OCI-M2 (cell line): ENCODE data around the gene RBBP6.
"Not testable (repeated sequence)": the region's sequence is repeated elsewhere in the genome, so short reads cannot be mapped to it uniquely, and the experiment has no call there.

Experiments
- DNase-seq: peaks from one replicate; lab custom pipeline; 2025; ENCODE audit not compliant: unreplicated experiment; lab: John Stamatoyannopoulos, UW

RBBP6 gene

DNA sequence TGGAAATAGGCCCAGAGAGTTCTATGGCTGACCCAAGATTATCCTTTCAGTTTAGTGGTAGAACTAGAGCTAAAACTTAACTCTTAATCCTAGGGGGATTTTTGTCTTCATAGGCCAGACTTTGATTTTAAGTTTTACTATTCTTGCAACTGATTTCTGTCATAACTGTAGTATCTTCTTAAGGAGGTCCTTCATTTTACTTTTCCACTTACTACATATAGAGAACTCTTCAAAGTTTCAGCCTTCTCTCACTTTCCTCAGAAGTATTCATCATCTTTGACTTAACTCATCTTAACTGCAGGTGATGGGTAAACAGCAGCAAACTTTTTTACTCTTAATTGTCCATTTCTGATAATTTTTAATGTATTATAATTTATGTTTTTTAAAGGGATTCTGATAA is 23.4 kb downstream of the RBBP6 start:
- no peak for DNase-seq

- no peak for DNase-seq
Measured at GRCh38 chr16:24568392-24568791, 29.0 kb downstream of the RBBP6 start.

DNA sequence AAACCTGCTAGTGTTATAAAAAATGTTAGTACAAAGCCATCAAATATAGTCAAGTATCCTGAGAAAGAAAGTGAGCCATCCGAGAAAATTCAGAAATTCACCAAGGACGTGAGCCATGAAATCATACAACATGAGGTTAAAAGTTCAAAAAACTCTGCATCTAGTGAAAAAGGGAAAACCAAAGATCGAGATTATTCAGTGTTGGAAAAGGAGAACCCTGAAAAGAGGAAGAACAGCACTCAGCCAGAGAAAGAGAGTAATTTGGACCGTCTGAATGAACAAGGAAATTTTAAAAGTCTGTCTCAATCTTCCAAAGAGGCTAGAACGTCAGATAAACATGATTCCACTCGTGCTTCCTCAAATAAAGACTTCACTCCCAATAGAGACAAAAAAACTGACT is 31.7 kb downstream of the RBBP6 start:
- no peak for DNase-seq

GRCh38 chr16:24572069-24572468 is 32.7 kb downstream of the RBBP6 start:
- no peak for DNase-seq

DNA sequence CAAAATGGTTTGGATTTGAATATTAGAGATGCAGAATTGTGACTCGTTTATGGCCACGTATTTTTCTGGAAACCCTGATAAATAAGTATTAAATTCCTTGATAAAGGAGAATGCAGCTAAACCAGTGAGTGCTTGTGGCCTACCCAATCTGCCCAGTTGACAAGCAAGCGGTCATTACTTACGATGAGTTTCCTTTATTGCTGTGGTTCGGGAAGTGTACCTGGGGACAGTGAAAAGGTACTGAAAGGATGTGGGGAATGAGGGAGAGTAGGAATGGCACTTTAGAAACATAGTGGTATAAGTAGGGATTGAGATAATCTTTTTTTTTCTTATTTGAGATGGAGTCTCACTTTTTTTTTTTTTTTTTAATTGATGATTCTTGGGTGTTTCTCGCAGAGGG is 33.8 kb downstream of the RBBP6 start:
- no peak for DNase-seq

GRCh38 chr16:24574515-24575485 is 35.4 kb downstream of the RBBP6 start:
- not testable (repeated sequence) for DNase-seq

GRCh38 chr16:24575791-24576190 is 36.4 kb downstream of the RBBP6 start:
- not testable (repeated sequence) for DNase-seq

- no peak for DNase-seq
Measured at GRCh38 chr16:24577167-24577566, 37.8 kb downstream of the RBBP6 start.

DNA sequence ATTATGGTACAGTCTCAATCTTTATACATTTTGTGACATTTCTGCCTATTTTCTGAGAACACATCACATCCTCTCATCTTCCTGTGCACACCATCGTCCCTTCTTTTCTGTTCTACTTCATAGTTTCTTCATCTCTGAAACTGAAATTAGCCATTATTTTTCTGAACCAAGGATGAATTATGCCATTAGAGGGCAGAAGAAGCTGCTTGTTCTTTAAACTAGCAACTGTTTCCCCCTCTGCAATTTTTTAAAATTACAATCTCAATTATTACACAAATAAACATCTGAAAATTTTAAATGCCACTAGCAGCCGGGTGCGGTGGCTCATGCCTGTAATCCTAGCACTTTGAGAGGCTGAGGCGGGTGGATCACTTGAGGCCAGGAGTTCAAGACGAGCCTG is 41.3 kb downstream of the RBBP6 start:
- no peak for DNase-seq

DNA sequence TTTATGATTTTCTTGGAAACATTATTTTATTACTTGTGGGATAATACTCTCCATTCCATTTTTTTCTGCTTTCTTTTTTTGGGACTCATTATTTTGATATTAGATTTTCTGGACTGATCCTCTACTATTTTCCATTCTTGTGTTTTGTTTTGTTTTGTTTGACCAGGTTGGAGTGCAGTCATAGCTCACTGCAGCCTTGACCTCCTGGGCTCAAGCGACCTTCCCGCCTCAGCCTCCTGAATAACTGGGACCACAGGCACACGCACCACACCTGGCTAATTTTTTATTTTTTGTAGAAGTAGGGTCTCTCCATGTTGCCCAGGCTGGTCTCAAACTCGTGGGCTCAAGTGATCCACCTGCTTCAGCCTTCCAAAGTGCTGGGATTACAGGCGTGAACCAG is 44.1 kb downstream of the RBBP6 start:
- DNase-seq, result no peak

GRCh38 chr16:24589997-24590396 is 50.6 kb downstream of the RBBP6 start:
- no peak for DNase-seq

DNA sequence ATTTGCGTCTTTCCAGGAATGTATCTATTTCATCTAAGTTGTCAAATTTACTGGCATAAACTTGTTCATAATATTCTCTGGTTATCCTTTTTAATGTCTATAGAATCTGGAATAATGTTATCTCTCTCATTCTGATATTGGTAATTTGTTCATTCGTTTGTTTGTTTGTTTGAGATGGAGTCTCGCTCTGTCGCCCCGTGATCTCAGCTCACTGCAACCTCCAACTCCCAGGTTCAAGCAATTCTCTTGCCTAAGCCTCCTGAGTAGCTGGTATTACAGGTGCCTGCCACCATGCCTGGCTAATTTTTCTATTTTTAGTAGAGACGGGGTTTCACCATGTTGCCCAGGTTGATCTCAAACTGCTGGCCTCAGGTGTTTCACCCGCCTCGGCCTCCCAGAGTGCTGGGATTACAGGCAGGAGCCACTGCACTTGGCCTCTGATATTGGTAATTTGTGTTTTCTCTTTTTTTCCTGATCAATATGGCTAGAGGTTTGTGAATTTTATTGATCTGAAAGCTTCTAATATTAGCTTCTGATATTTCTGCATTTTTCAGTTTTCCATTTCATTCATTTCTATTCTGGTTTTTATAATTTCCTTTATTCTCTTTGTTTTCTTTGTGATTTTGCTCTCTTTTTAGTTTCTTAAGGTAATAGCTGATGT is 59.5 kb downstream of the RBBP6 start:
- DNase-seq, result no peak

DNA sequence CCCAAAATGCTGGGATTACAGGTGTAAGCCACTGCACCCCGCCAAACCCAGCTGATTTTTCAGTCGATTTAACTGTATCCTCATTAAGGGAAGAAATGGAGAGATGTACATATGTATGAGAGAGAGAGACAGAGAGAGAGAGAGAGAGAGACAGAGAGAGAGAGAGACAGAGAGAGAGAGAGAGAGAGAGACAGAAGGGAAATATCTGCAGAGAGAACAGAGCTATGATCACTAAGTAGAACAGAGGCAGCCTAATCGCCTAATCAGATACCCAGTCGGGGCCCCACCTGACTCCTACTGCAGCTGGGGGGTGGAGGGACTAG is 70.0 kb downstream of the RBBP6 start:
- DNase-seq, result no peak

- no peak for DNase-seq
Measured at GRCh38 chr16:24609740-24610415, 70.5 kb downstream of the RBBP6 start.

DNA sequence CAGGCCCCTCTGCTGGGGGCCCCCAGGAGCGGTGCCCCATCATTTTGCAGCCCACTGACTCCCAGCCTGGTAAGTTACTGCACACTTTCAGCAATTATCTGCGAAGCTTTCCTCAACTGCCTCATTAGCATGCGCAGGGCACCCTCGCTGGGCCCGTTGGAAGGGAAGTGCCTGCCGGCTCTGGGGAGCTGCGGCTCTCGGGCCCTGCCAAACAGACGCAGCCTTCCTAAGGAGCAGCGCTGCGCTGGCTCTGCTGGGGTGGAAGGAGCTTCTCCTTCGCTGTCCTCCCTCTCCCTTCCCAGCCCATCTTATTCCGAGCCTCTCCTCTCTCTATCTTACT is 71.0 kb downstream of the RBBP6 start:
- DNase-seq, result no peak

- no peak for DNase-seq
Measured at GRCh38 chr16:24611310-24611709, 71.9 kb downstream of the RBBP6 start.

- no peak for DNase-seq
Measured at GRCh38 chr16:24612656-24613055, 73.3 kb downstream of the RBBP6 start.

GRCh38 chr16:24613267-24613666 is 73.9 kb downstream of the RBBP6 start:
- DNase-seq, result not testable (repeated sequence)

- no peak for DNase-seq
Measured at GRCh38 chr16:24617502-24617901, 78.1 kb downstream of the RBBP6 start.
